Brain microvascular endothelial cell (primary cell): ENCODE data around the gene TXNRD1.
"Not testable (repeated sequence)": the region's sequence is repeated elsewhere in the genome, so short reads cannot be mapped to it uniquely, and the experiment has no call there.

Experiments used
- DNase-seq: peaks from one replicate; pipeline ENCODE4 v3.0.0-alpha.2; 2020
- H3K27ac ChIP-seq: fragments of 250-450 bp; sonication (Bioruptor Pico); 2 replicates; pipeline ENCODE4 v1.5.1; 2020; ENCODE audit warnings: mild to moderate bottlenecking, moderate library complexity
- H3K27me3 ChIP-seq: fragments of 250-450 bp; sonication (Bioruptor Pico); replicated peaks from 2 replicates; pipeline ENCODE4 v1.5.1; 2020; ENCODE audit warnings: mild to moderate bottlenecking
- H3K36me3 ChIP-seq: fragments of 250-450 bp; sonication (Bioruptor Pico); replicated peaks from 2 replicates; pipeline ENCODE4 v1.5.1; 2020; ENCODE audit warnings: mild to moderate bottlenecking
- H3K4me3 ChIP-seq: 2 replicates; pipeline ENCODE4 v1.5.1; 2011; ENCODE audit warnings: low read depth, mild to moderate bottlenecking, control low read depth, low read length, moderate library complexity
- in situ Hi-C: cut with HindIII; loops from 2 replicates; pipeline ENCODE4 v1.10.0; 2017; ENCODE audit warnings: low sequenced_read_pairs, low pct_ligation_motif_present
- TF ChIP-seq, protein P1 (sequence below): IDR thresholded peaks from 2 replicates; pipeline ENCODE4 v1.5.1; 2011; ENCODE audit warnings: low read depth, mild to moderate bottlenecking, moderate library complexity, low read length, control low read depth, inconsistent platforms; ENCODE audit errors: missing control alignments

TXNRD1 gene

GRCh38 chr12:104321949-104322348 lies 106.4 kb downstream of the TXNRD1 start:
- no peaks in the 10 kb centered on the region for H3K27me3 ChIP-seq
- no peak for DNase-seq
- TF ChIP-seq, protein P1, sequence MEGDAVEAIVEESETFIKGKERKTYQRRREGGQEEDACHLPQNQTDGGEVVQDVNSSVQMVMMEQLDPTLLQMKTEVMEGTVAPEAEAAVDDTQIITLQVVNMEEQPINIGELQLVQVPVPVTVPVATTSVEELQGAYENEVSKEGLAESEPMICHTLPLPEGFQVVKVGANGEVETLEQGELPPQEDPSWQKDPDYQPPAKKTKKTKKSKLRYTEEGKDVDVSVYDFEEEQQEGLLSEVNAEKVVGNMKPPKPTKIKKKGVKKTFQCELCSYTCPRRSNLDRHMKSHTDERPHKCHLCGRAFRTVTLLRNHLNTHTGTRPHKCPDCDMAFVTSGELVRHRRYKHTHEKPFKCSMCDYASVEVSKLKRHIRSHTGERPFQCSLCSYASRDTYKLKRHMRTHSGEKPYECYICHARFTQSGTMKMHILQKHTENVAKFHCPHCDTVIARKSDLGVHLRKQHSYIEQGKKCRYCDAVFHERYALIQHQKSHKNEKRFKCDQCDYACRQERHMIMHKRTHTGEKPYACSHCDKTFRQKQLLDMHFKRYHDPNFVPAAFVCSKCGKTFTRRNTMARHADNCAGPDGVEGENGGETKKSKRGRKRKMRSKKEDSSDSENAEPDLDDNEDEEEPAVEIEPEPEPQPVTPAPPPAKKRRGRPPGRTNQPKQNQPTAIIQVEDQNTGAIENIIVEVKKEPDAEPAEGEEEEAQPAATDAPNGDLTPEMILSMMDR = no peak
- no peak overlapping the region for H3K27ac ChIP-seq
- H3K36me3 ChIP-seq = peaks cover 65% of the 10 kb centered on the region
- in situ Hi-C loops = no loop called here
- no peak overlapping the region for H3K4me3 ChIP-seq

DNA sequence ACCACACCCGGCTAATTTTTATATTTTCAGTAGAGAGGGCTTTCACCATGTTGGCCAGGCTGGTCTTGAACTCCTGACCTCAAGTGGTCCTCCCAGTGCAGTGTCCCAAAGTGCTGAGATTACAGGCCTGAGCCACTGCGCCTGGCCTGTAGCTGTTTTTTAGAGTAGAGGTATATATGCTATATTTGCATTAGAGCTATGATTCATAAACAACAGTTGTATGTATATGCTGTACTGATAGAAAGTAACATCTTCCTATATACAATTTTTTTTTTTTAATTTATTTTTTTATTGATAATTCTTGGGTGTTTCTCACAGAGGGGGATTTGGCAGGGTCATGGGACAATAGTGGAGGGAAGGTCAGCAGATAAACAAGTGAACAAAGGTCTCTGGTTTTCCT lies 107.0 kb downstream of the TXNRD1 start:
- H3K4me3 ChIP-seq, in situ Hi-C loops, H3K27ac ChIP-seq, DNase-seq, H3K27me3 ChIP-seq: not testable (repeated sequence)
- peaks cover 69% of the 10 kb centered on the region for H3K36me3 ChIP-seq

DNA sequence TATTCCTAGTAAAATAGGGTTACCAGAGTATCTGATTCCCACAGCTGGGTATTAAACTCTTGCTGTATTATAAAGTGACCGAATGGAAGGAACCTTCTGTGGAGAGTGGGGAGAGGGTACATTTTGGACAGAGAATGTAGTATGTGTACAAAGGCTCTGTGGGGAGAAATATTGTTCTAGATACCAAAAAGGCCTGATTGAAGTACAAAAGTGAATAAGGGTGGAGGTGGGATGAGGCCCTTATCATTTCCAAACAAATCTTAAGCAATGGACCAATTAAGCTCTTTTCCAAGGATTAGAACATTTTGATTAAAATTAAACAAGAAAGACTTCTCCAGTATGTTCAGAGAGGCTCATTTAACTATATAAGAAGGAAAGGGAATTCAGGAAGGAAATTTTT lies 108.3 kb downstream of the TXNRD1 start:
- in situ Hi-C loops = no loop called here
- H3K27ac ChIP-seq = no peak overlapping the region
- DNase-seq = no peak

GRCh38 chr12:104328278-104328677 lies 112.7 kb downstream of the TXNRD1 start:
- H3K27ac ChIP-seq, H3K27me3 ChIP-seq, DNase-seq, in situ Hi-C loops, H3K4me3 ChIP-seq: not testable (repeated sequence)
- peaks cover 60% of the 10 kb centered on the region for H3K36me3 ChIP-seq

More for the DNA sequence above, 108.3 kb downstream of the TXNRD1 start:
- Histone ChIP-seq H3K36me3 (peaks cover 74% of the 10 kb centered on the region), H3K4me3 (no peak overlapping the region), H3K27me3 (no peaks in the 10 kb centered on the region)
- TF ChIP-seq, protein P1 = no peak

DNA sequence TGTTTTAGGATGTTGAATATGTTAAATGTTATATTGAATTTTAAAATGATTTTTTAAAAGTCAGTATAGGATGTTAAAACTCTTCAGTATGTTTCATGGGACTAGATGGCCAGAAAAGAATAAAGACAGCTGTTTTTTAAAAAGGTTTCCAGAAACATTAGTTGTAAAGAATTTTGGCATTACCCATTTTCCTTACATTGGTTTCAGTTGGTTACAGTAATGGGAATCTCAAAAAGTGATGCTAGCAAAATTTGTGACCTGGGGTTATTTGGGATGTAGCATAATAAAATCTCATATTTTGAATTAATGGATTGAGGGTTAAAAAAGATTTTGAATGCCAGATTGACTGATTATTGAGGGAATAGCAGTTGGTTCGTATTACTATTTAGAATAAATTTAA lies 113.2 kb downstream of the TXNRD1 start:
- no peak for DNase-seq
- Histone ChIP-seq H3K27me3 (no peaks in the 10 kb centered on the region), H3K36me3 (peaks cover 63% of the 10 kb centered on the region), H3K27ac (no peak overlapping the region), H3K4me3 (no peak overlapping the region)
- TF ChIP-seq, protein P1 = no peak
- in situ Hi-C loops = no loop called here

GRCh38 chr12:104329707-104330532 lies 114.3 kb downstream of the TXNRD1 start:
- H3K27me3 ChIP-seq = no peaks in the 10 kb centered on the region
- no peak overlapping the region for H3K27ac ChIP-seq
- in situ Hi-C loops = no loop called here
- no peak for DNase-seq
- H3K4me3 ChIP-seq = no peak overlapping the region
- H3K36me3 ChIP-seq = peaks cover 66% of the 10 kb centered on the region
- TF ChIP-seq, protein P1 = no peak

- no peak overlapping the region for H3K4me3 ChIP-seq
- in situ Hi-C loops = no loop called here
- peaks cover 62% of the 10 kb centered on the region for H3K36me3 ChIP-seq
- TF ChIP-seq, protein P1 = no peak
- no peaks in the 10 kb centered on the region for H3K27me3 ChIP-seq
- DNase-seq = no peak
- H3K27ac ChIP-seq = no peak overlapping the region
Measured at GRCh38 chr12:104331376-104331775, 115.8 kb downstream of the TXNRD1 start.

DNA sequence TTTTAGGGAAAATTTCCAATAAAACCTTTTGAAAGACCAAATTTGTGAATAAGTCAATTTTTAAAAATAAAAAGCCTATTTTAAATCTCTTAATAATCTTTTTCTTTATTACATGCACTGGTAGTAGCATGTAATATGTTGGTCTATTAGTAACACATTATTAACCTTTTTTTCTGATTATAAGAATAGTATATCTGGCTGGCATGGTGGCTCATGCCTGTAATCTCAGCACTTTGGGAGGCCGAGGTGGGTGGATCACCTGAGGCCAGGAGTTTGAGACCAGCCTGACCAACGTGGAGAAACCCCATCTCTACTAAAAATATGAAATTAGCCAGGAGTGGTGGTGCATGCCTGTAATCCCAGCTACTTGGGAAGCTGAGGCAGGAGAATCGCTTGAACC lies 116.7 kb downstream of the TXNRD1 start:
- H3K27me3 ChIP-seq, H3K27ac ChIP-seq, DNase-seq, H3K4me3 ChIP-seq, in situ Hi-C loops: not testable (repeated sequence)
- H3K36me3 ChIP-seq = peaks cover 61% of the 10 kb centered on the region
